ENCODE results near the gene PCSK7.

The PCSK7 gene

DNA sequence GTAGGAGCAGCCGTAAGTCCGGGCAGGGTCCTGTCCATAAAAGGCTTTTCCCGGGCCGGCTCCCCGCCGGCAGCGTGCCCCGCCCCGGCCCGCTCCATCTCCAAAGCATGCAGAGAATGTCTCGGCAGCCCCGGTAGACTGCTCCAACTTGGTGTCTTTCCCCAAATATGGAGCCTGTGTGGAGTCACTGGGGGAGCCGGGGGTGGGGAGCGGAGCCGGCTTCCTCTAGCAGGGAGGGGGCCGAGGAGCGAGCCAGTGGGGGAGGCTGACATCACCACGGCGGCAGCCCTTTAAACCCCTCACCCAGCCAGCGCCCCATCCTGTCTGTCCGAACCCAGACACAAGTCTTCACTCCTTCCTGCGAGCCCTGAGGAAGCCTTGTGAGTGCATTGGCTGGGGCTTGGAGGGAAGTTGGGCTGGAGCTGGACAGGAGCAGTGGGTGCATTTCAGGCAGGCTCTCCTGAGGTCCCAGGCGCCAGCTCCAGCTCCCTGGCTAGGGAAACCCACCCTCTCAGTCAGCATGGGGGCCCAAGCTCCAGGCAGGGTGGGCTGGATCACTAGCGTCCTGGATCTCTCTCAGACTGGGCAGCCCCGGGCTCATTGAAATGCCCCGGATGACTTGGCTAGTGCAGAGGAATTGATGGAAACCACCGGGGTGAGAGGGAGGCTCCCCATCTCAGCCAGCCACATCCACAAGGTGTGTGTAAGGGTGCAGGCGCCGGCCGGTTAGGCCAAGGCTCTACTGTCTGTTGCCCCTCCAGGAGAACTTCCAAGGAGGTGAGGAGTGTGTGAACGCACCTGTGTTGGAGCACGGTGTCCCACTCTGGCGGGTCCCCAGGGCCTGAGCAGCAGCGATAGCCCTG, 32.6 kb downstream of the PCSK7 start, which contains the start of gene TAGLN:
Gene TAGLN (plus strand): TSS at position 318 of the 863 bp plus-strand sequence. CDS start 3,644 bp downstream, outside the sequence.
- DNase-seq, result no peak

- no peak for DNase-seq
These were observed 33.3 kb downstream of the PCSK7 start for GRCh38 chr11:117198613-117199012.

GRCh38 chr11:117197516-117198456, 34.1 kb downstream of the PCSK7 start:
- DNase-seq, result no peak

GRCh38 chr11:117197006-117197405, 34.9 kb downstream of the PCSK7 start:
- no peak for DNase-seq

DNA sequence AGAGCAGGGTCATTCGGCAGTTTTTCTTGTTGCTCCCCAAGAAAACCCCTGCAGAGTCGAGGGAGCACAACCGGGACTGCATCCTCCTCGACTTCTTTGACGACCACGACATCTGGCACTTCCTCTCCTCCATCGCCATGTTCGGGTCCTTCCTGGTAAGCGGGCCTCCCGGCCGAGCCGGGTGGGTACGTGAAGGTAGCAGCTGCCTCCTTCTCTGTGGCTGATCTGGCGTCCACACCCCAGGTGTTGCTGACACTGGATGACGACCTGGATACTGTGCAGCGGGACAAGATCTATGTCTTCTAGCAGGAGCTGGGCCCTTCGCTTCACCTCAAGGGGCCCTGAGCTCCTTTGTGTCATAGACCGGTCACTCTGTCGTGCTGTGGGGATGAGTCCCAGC, 36.1 kb downstream of the PCSK7 start:
- no peak for DNase-seq

DNA sequence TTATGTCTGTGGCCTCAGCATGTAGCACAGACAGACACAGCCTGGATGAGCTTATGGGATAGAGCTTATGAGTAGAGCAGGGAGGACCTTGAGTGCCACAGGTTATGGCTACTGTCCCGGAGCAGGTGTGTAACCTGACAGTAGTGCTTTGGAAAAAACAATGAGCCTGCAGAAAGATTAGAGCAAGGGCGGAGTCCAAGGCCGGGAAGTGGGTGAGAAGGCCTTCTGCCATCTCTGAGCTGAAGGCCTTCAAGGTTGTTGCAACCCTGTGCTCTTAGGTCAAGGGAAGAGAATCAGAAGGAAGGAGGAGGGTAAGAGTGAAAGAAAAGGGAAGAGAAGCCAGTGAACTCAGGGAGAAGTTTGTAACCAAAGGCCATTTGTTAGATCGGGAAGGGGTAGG, 36.6 kb downstream of the PCSK7 start:
- no peak for DNase-seq

- DNase-seq, result no peak
These were observed 37.6 kb downstream of the PCSK7 start for GRCh38 chr11:117194267-117194666.

DNA sequence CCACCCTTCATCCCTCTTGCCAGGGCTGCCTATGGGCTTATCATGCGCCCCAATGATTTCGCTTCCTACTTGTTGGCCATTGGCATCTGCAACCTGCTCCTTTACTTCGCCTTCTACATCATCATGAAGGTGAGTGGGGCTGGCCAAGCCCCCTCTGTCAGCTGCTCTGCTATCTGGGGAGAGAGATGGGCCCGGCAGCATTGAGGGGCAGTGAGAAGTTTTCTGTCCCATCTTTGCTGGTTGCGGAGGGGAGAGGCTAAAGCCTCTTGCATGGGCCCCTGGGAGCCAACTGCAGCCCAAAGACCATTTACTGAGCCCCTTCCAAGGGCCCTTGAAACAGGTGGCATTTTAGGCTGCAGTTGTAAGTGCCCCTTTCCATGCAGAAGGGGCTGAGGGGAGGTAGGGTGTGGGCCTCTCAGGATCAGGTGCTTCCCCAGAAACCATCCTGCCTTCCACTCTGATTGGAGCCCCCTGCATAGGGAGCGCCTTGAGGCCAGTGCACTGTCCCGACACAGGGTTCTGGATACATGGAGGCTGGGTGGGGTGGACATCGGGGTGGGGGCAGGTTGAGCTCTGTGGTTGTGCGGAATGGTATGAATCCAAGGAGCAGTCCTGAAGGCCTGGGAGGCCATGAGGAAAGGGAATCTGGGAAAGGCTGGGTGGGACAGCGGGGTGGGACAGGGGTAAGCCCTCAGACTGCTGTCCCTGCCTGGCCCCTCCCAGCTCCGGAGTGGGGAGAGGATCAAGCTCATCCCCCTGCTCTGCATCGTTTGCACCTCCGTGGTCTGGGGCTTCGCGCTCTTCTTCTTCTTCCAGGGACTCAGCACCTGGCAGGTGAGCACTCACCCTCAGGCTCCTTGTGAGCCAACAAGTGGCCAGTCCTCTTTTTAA, 38.5 kb downstream of the PCSK7 start:
- no peak for DNase-seq

GRCh38 chr11:117192401-117192875, 39.4 kb downstream of the PCSK7 start:
- no peak for DNase-seq

GRCh38 chr11:117191680-117192400, 40.0 kb downstream of the PCSK7 start:
- DNase-seq, result no peak

DNA sequence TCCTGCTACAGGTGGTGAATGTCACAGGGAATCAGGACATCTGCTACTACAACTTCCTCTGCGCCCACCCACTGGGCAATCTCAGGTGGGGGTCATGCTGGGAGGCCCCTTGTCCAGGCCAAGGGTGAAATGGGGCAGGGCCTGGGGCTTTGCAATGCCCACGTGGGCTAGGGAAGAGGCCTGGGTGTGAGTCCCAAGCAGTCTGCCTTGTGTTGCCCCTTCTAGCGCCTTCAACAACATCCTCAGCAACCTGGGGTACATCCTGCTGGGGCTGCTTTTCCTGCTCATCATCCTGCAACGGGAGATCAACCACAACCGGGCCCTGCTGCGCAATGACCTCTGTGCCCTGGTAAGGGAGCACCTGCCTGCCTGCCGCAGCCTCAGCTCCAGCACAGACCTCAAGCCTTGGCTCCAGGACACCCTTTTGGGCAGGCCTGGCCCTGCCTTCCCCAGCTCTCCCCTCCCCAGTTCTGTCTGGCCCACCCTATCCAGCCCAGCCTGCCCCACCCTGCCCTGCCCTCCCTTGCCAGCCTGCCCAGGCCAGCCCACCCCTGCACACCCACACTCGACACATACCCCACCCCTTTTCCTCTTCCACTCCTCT, 41.8 kb downstream of the PCSK7 start:
- no peak for DNase-seq

DNA sequence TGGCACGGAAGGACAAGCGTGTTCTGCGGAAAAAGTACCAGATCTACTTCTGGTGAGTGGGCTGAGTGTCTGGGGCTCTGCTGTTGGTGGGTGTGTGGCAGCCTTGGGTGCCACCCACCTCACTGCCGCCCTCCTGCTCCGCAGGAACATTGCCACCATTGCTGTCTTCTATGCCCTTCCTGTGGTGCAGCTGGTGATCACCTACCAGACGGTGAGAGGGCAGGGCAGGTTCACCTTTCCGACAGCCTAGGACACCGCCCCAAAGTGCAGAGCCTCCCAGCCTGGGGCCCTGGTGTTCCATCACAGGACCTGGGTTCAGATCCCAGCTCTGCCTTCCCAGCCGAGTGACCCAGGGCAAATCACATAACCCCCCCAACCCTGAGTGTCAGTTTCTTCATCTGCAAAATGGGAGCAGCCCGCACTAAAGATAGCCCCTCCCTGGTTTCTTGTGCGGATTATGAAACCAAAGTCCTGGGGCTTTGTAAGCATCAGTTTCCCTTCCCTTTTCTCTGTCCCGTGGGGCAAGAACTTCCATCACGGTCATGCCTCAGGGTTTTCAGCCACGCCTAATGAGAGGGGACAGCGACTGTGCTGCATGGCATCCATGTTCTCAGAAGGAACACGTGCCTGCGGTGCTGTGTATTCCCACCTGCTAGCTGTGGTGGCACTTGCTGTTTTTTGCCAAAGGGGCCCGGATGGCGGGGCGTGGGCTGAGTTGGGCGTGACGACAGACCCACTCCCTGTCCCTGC, 42.5 kb downstream of the PCSK7 start:
- peak in 1 of 51 donors; percentile 22 for DNase-seq

DNA sequence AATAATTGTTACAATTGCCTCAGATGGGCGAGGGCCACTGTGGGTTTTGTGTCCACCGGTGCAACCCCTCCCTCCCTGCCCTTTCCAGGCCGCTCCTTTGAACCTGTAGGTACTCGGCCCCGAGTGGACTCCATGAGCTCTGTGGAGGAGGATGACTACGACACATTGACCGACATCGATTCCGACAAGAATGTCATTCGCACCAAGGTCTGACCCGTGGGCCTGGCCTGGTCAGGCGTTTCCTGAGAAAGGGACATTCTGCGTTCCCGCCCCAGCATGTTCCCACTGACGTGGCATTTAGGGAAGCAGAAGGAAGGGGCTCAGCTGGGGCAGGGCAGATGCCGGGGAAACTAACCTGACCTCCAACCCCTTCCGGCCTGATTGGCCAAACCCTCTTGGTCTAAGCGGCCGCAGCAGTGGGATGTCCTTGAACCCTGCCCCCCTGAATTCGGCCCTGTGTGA, 43.2 kb downstream of the PCSK7 start:
- DNase-seq, result no peak

GRCh38 chr11:117187799-117188481, 43.9 kb downstream of the PCSK7 start:
- no peak for DNase-seq

DNA sequence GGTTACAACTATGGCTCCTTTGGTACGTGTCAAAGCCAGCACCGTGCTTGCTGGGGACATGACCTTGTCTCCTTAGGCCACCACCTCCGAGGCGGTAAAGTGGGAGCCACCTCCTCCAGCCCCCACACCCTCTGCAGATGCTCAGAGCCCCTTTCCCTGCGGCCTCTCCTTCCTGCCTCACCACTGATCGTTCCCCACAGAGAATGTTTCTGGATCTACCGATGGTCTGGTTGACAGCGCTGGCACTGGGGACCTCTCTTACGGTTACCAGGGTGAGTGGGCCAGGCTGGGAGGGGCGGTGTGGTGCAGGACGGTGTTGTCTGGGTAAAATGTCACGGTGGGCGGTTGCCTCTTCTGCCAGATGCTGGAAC, 44.5 kb downstream of the PCSK7 start:
- DNase-seq, result no peak

- no peak for DNase-seq
These were observed 44.9 kb downstream of the PCSK7 start for GRCh38 chr11:117187007-117187406.

DNA sequence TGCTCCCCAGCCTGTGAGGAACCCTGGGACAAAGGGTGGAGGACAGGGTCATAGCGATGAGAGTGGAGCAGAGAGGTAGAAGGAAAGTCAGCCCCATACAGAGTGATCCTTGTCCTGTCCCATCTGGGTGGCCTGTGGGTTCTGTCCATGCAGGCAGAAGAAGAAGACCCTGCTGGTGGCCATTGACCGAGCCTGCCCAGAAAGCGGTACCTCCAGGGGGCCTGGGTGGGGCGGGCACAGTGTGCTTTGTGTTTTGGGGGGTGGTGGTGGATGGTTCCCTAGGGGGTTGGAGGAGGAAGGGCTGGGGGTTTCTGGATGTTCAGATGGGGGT, 45.5 kb downstream of the PCSK7 start:
- DNase-seq, result no peak

- DNase-seq, result no peak
These were observed 46.0 kb downstream of the PCSK7 start for GRCh38 chr11:117185736-117186430.

Data from hypothalamus (tissue), 51 donors.